Esophagus squamous epithelium (tissue), 5 donors: ENCODE results near the gene PPP3CA. TPM values are rescaled to one million over a fixed set of nuclear protein-coding genes. Genes with fewer than 3 reads are reported as not detected.
"Not testable (repeated sequence)": the region's sequence is repeated elsewhere in the genome, so short reads cannot be mapped to it uniquely, and the experiment has no call there.

ENCODE experiments used
- DNase-seq: peaks from one replicate; lab custom pipeline; 2025; lab: John Stamatoyannopoulos, UW
- H3K27ac ChIP-seq, 4 donors: fragments of 200-600 bp; sonication (generic); one replicate each; pipeline ENCODE4 v1.5.1; 2016 to 2019; ENCODE audit warnings: mild to moderate bottlenecking in 1 of 4
- H3K27me3 ChIP-seq, 4 donors: fragments of 200-600 bp; sonication (generic); 1 replicate in 3 of 4; 2 replicates in 1 of 4; pipeline versions ENCODE4 v1.5.1 to v1.6.0; 2017 to 2021; ENCODE audit warnings: antibody characterized with exemption in 1 of 4
- H3K36me3 ChIP-seq, 3 donors: fragments of 200-600 bp; sonication (generic); one replicate each; pipeline ENCODE4 v1.5.1; 2016 to 2019
- H3K4me1 ChIP-seq, 3 donors: fragments of 200-600 bp; sonication (generic); one replicate each; pipeline ENCODE4 v1.5.1; 2017 to 2019
- H3K4me3 ChIP-seq, 4 donors: fragments of 200-600 bp; sonication (generic); 1 replicate in 3 of 4; 2 replicates in 1 of 4; pipeline ENCODE4 v1.5.1; 2016 to 2019; ENCODE audit warnings: mild to moderate bottlenecking in 2 of 4, moderate library complexity in 1 of 4
- H3K9me3 ChIP-seq, 3 donors: fragments of 200-600 bp; sonication (generic); one replicate each; pipeline ENCODE4 v1.5.1; 2016 to 2019
- POLR2A ChIP-seq, 4 donors: fragments of 450-650 bp; IDR thresholded peaks; one replicate each; pipeline ENCODE4 v1.6.1; 2017; ENCODE audit warnings: antibody characterized with exemption in 4 of 4, mild to moderate bottlenecking in 4 of 4, moderate library complexity in 3 of 4
- WGBS, 2 donors: methylation state at CpG; one replicate each; pipeline ENCODE4 v1.1.5; 2018; 5-methylcytosine and 5-hydroxymethylcytosine counted together
- intact Hi-C: fragments of 100-400 bp; cut with DNase I; formaldehyde crosslinking; loops from one replicate; pipeline ENCODE4 v1.15.0; 2022
- total RNA-seq, 4 donors: library from RNA; depleted of rRNA; stranded (reverse); fragments of >200 nt; gene quantifications; one replicate each; pipeline ENCODE4 v1.1.0, GENCODE V29; 2016
- TF ChIP-seq, protein P1 (sequence below), 6 experiments: fragments of 450-650 bp in 4 of 6; fragments of 200-600 bp in 2 of 6; sonication (generic) in 2 of 6; IDR thresholded peaks; one replicate each; pipeline ENCODE4 v1.5.1; 2016 to 2019; ENCODE audit warnings: antibody characterized with exemption in 6 of 6, mild to moderate bottlenecking in 4 of 6, moderate library complexity in 4 of 6
- donor health status: DM: yes; HTN: yes; CAD: no.

Gene PPP3CA
- total RNA-seq, 4 donors from 2014 or later = 13.3 to 25.7 (median 17.5) TPM

DNA sequence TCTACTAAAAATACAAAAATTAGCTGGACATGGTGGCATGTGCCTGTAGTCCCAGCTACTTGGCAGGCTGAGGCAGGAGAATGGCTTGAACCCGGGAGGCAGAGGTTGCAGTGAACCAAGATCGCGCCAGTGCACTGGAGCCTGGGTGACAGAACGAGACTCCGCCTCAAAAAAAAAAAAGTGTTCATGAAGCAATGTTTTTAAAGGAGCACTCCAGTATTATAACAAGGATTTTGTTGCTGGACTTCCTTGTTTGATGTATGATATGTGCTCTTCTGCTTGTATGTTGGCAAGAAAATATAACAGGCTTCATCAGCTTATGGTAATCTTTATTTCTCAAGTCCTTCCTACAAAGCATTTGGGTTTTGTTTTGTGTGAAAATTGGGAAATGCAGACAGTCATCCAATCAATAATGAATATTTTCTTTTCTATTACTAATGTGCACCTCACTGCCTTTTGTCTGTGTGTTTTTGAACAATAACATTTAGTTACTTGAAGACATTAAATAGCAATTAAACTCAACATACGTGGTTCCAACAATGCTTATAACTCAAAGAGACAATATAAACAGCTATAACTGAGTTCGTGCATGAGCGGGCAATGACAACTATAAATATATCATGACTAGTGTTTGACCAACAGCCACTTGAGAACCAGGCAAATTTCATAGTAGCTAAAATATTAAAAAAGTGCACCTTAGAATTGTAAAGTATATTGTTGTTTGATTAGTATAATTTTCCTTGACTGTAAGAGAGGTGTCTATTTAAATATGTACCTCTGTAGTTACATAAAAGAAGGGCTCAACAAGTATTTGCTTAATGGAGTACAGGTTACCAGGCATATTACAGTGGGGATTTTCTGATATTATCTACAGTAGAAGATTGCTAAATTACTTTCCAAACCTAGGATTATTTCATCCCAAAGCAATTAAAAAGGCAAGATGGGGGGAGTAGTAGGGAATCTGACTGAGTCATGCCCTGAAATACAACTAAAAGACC, 210.7 kb downstream of the PPP3CA start:
- DNase-seq = no peak
- H3K4me3 ChIP-seq = no peak overlapping the region
- 84 to 93% methylated on average over 7 to 8 of the region's 8 CpGs for WGBS, 2 donors
- no peaks in the 10 kb centered on the region for H3K27me3 ChIP-seq
- H3K9me3 ChIP-seq = peaks cover 0 to 7% (median 0%) of the 10 kb centered on the region in 3 donors
- no peaks in the 10 kb centered on the region for H3K36me3 ChIP-seq
- TF ChIP-seq POLR2A (IDR thresholded peaks at IDR 0.05) = no peak
- TF ChIP-seq, protein P1, sequence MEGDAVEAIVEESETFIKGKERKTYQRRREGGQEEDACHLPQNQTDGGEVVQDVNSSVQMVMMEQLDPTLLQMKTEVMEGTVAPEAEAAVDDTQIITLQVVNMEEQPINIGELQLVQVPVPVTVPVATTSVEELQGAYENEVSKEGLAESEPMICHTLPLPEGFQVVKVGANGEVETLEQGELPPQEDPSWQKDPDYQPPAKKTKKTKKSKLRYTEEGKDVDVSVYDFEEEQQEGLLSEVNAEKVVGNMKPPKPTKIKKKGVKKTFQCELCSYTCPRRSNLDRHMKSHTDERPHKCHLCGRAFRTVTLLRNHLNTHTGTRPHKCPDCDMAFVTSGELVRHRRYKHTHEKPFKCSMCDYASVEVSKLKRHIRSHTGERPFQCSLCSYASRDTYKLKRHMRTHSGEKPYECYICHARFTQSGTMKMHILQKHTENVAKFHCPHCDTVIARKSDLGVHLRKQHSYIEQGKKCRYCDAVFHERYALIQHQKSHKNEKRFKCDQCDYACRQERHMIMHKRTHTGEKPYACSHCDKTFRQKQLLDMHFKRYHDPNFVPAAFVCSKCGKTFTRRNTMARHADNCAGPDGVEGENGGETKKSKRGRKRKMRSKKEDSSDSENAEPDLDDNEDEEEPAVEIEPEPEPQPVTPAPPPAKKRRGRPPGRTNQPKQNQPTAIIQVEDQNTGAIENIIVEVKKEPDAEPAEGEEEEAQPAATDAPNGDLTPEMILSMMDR (IDR thresholded peaks at IDR 0.05) = no peak
- intact Hi-C loops = no loop called here
- H3K4me1 ChIP-seq = peaks cover 0 to 16% (median 0%) of the 10 kb centered on the region in 3 donors
- no peak overlapping the region for H3K27ac ChIP-seq

DNA sequence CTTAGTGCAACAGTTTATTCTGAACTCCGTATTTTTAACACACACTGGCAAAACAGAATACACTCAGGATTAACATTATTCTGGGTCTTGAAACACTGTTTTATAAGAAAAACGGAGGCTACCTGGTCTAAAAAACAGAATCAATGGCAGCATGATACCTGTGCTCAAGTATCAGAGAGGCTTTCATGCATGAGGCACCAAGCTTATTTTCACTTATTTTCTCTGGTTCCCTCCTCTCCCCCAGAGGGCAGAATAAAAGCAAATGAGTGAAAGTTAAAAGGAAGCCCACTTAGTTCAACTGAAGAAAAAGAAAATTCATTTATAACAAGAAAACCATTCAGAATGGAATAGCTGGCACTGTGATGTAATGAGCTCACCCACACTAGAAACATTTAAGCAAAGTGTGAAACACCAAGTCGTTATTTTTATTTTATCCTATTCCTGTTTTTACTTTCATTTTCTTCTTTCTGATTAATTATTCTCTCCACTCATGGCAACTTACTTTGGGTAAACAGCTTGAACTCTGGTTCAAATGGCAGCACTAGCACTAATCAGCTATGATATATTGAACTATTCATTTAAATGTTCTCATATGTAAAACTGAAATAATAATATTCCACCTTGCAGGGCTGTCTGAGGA, 211.8 kb downstream of the PPP3CA start:
- Histone ChIP-seq H3K27me3 (no peaks in the 10 kb centered on the region), H3K36me3 (no peaks in the 10 kb centered on the region), H3K4me1 (peaks cover 0 to 8% (median 0%) of the 10 kb centered on the region in 3 donors), H3K27ac (no peak overlapping the region), H3K4me3 (no peak overlapping the region), H3K9me3 (peaks cover 0 to 7% (median 0%) of the 10 kb centered on the region in 3 donors)
- DNase-seq = no peak
- 58 to 65% methylated on average over 3 of the region's 3 CpGs for WGBS, 2 donors
- intact Hi-C loops = no loop called here
- TF ChIP-seq POLR2A (IDR thresholded peaks at IDR 0.05) = no peak
- TF ChIP-seq, protein P1 (IDR thresholded peaks at IDR 0.05) = no peak

DNA sequence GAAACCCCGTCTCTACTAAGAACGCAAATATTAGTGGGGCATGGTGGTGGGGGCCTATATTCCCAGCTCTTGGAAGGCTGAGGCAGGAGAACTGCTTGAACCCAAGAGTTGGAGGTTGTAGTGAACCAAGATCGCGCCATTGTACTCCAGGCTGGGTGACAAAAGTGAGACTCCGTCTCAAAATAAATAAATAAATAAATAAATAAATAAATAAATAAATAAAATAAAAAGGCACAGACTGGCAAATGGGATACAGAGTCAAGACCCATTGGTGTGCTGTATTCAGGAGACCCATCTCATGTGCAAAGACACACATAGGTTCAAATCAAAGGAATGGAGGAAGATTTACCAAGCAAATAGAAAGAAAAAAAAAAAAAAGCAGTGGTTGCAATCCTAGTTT, 216.3 kb downstream of the PPP3CA start:
- H3K27ac ChIP-seq, H3K27me3 ChIP-seq, intact Hi-C loops, H3K4me3 ChIP-seq, DNase-seq, H3K36me3 ChIP-seq, H3K9me3 ChIP-seq, H3K4me1 ChIP-seq: not testable (repeated sequence)
- WGBS, 2 donors = 76 to 88% methylated on average over 3 to 5 of the region's 5 CpGs

DNA sequence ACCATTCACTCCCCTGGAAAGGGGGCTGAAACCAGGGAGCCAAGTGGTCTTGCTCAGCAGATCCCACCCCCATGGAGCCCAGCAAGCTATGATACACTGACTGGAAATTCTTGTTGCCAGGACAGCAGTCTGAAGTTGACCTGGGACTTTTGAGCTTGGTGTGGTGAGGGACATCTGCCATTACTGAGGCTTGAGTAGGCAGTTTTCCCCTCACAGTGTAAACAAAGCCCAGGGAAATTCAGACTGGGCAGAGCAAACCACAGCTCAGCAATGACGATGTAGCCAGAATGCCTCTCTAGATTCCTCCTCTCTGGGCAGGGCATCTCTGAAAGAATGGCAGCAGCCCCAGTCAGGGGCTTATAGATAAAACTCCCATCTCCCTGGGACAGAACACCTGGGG, 218.4 kb downstream of the PPP3CA start:
- H3K27me3 ChIP-seq, H3K36me3 ChIP-seq, H3K4me1 ChIP-seq, H3K4me3 ChIP-seq, DNase-seq, H3K9me3 ChIP-seq, H3K27ac ChIP-seq, intact Hi-C loops: not testable (repeated sequence)
- WGBS, 2 donors = 80 to 100% methylated on average over 1 of the region's 1 CpG

DNA sequence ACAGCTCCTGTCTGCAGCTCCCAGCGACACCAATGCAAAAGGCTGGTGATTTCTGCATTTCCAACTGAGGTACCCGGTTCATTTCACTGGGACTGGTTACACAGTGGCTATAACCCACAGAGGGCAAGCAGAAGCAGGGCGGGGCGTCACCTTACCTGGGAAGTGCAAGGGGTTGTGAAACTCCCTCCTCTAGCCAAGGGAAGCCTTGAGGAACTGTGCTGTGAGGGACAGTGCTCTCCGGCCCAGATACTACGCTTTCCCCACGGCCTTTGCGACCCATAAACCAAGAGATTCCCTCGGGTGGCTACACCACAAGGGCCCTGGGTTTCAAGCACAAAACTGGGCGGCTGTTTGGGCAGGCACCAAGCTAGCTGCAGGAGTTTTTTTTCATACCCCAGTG, 218.9 kb downstream of the PPP3CA start:
- 91 to 98% methylated on average over 2 to 5 of the region's 10 CpGs for WGBS, 2 donors
- DNase-seq = no peak
- Histone ChIP-seq H3K9me3 (peaks cover 0 to under 1% (median 0%) of the 10 kb centered on the region in 3 donors), H3K4me3 (no peak overlapping the region), H3K36me3 (no peaks in the 10 kb centered on the region), H3K27ac (no peak overlapping the region), H3K27me3 (no peaks in the 10 kb centered on the region), H3K4me1 (peaks cover 0 to 8% (median 0%) of the 10 kb centered on the region in 3 donors)
- no peak for TF ChIP-seq POLR2A (IDR thresholded peaks at IDR 0.05)
- TF ChIP-seq, protein P1 (IDR thresholded peaks at IDR 0.05) = no peak
- intact Hi-C loops = no loop called here
